Mammary epithelial cell (primary cell): ENCODE results near the gene AHSG.

Experiments used
- EZH2 ChIP-seq: IDR thresholded peaks from 2 replicates; pipeline ENCODE4 v1.6.1; 2012; ENCODE audit warnings: low read length, inconsistent platforms, borderline replicate concordance
- TF ChIP-seq, protein P1 (sequence below), 2 donors: IDR thresholded peaks in 1 of 2; conservative IDR thresholded peaks in 1 of 2; 2 replicates each; pipeline ENCODE4 v1.5.1; 2011 to 2012; ENCODE audit warnings: inconsistent platforms in 2 of 2, low read length in 2 of 2, mild to moderate bottlenecking in 2 of 2, control low read depth in 1 of 2, low read depth in 1 of 2; ENCODE audit not compliant: insufficient read depth in 1 of 2; ENCODE audit errors: extremely low read depth in 1 of 2

GRCh38 chr3:186640473-186640818 is 27.6 kb downstream of the AHSG start:
- TF ChIP-seq EZH2: no peak
- TF ChIP-seq, protein P1, sequence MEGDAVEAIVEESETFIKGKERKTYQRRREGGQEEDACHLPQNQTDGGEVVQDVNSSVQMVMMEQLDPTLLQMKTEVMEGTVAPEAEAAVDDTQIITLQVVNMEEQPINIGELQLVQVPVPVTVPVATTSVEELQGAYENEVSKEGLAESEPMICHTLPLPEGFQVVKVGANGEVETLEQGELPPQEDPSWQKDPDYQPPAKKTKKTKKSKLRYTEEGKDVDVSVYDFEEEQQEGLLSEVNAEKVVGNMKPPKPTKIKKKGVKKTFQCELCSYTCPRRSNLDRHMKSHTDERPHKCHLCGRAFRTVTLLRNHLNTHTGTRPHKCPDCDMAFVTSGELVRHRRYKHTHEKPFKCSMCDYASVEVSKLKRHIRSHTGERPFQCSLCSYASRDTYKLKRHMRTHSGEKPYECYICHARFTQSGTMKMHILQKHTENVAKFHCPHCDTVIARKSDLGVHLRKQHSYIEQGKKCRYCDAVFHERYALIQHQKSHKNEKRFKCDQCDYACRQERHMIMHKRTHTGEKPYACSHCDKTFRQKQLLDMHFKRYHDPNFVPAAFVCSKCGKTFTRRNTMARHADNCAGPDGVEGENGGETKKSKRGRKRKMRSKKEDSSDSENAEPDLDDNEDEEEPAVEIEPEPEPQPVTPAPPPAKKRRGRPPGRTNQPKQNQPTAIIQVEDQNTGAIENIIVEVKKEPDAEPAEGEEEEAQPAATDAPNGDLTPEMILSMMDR (conservative IDR thresholded peaks at IDR 0.05 in 1 of 2, IDR thresholded peaks at IDR 0.05 in 1 of 2; ENCODE audit: extremely low read depth in 1 of 2, insufficient read depth in 1 of 2, low read depth in 1 of 2, low read length in 2 of 2): no peak
